Hypothalamus (tissue), 51 donors: ENCODE measurements around the gene IFT27.

Experiments
- DNase-seq, 51 donors: peaks; one replicate each; lab custom pipeline; 2025; lab: John Stamatoyannopoulos, UW

The IFT27 gene

GRCh38 chr22:36729321-36729720 is 46.6 kb downstream of the IFT27 start:
- no peak for DNase-seq

GRCh38 chr22:36728505-36728904 is 47.4 kb downstream of the IFT27 start:
- no peak for DNase-seq

DNA sequence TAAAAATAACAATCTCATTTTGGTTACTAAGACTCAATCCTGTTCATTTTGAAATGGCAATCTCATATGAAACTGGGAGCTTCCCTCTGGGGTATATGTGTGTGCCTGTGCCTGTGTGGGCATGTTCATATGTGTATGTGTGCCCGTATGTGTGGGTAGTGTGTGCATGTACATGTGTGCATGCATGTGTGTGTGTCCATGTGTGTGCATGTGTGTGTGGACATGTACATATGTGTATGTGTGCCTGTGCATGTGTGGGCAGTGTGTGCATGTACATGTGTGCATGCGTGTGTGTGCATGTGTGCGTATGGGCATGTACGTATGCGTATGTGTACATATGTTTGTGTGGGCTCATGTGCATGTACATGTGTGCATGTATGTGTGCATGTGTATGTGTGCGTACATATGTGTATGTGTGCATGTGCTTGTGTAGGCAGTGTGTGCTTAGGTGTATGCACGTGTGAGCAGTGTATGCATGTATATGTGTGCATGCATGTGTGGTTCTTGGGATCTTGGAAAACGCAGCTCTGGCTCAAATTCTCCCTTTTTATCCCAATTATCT is 47.9 kb downstream of the IFT27 start:
- no peak for DNase-seq

GRCh38 chr22:36727110-36727509 is 48.8 kb downstream of the IFT27 start:
- DNase-seq, result no peak

GRCh38 chr22:36726007-36726380 is 49.9 kb downstream of the IFT27 start:
- DNase-seq, result no peak

- DNase-seq, result no peak
Measured at GRCh38 chr22:36725366-36726006, 50.4 kb downstream of the IFT27 start.

- no peak for DNase-seq
Measured at GRCh38 chr22:36724836-36725235, 51.1 kb downstream of the IFT27 start.

GRCh38 chr22:36722055-36722454 is 53.9 kb downstream of the IFT27 start:
- no peak for DNase-seq

GRCh38 chr22:36715647-36716046 is 60.3 kb downstream of the IFT27 start:
- no peak for DNase-seq

DNA sequence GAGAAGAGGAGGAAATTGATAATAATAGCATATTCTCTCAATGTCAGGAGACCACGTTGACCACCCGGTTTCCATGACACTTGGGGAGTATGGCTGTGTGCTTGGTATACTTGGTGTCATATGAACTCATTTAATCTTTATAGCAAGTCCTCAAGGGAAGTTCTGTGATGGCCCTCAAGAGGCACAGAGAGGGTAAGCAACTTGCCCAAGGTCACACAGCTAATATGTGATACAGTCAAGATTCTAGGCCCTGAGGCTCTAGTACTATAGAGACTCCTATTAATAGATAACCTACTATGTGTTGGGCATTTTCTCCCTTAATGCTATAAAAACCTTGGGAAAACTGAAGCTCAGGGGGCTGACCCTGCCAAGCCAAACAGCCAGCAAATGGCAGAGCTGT is 61.8 kb downstream of the IFT27 start:
- DNase-seq, result no peak

- no peak for DNase-seq
Measured at GRCh38 chr22:36713436-36713835, 62.5 kb downstream of the IFT27 start.
